OCI-LY7 (cell line): Measurements from ENCODE around the gene ITSN2. TPM values are rescaled to one million over a fixed set of nuclear protein-coding genes. Genes with fewer than 3 reads are reported as not detected.

Source experiments
- BruUV-seq: library from RNA; stranded (reverse); fragments of 400-500 nt; replicated peaks from 2 replicates; lab custom pipeline; 2021; lab: Mats Ljungman, UMichigan
- CTCF ChIA-PET: fragments of 300-600 bp; sonication (Branson Sonifier 250); formaldehyde crosslinking; loops from one replicate; lab custom pipeline; 2022; ENCODE audit warnings: antibody characterized with exemption; ENCODE audit not compliant: unreplicated experiment; lab: Charles Lee
- POLR2A ChIA-PET: fragments of 300-600 bp; sonication (Branson Sonifier 250); formaldehyde crosslinking; loops from one replicate; lab custom pipeline; 2022; ENCODE audit warnings: antibody characterized with exemption; lab: Charles Lee
- DNase-seq: peaks from one replicate; pipeline ENCODE4 v3.0.0-alpha.2; 2015; ENCODE audit warnings: low spot score
- H2AFZ ChIP-seq: fragments of 200-600 bp; sonication (generic), shearing (Covaris generic); 2 replicates; pipeline ENCODE4 v1.6.1; 2014; ENCODE audit warnings: mild to moderate bottlenecking, antibody characterized with exemption, low read length, moderate library complexity
- H3K27ac ChIP-seq: fragments of 200-600 bp; sonication (generic); 2 replicates; pipeline ENCODE4 v1.5.1; 2014; ENCODE audit warnings: mixed run types, low read depth, mild to moderate bottlenecking, moderate library complexity, low read length, inconsistent platforms; ENCODE audit not compliant: poor library complexity, severe bottlenecking
- H3K36me3 ChIP-seq: fragments of 200-600 bp; sonication (generic); 2 replicates; pipeline ENCODE4 v1.6.1; 2014; ENCODE audit warnings: mild to moderate bottlenecking, antibody characterized with exemption, low read length, moderate library complexity, mixed read lengths; ENCODE audit not compliant: insufficient read depth
- H3K4me1 ChIP-seq: fragments of 200-600 bp; sonication (generic); 2 replicates; pipeline ENCODE4 v1.5.1; 2014; ENCODE audit warnings: mild to moderate bottlenecking, low read length; ENCODE audit not compliant: insufficient read depth, poor library complexity, severe bottlenecking
- H3K4me2 ChIP-seq: fragments of 200-600 bp; sonication (generic); 2 replicates; pipeline ENCODE4 v1.6.1; 2014; ENCODE audit warnings: mild to moderate bottlenecking, low read length
- H3K4me3 ChIP-seq: fragments of 200-600 bp; sonication (generic); 2 replicates; pipeline ENCODE4 v1.5.1; 2014; ENCODE audit warnings: mild to moderate bottlenecking, low read depth, low read length; ENCODE audit not compliant: poor library complexity, severe bottlenecking
- H3K79me2 ChIP-seq: fragments of 200-600 bp; sonication (generic); 2 replicates; pipeline ENCODE4 v1.6.1; 2016; ENCODE audit warnings: low read depth, mild to moderate bottlenecking, low read length, moderate library complexity, mixed read lengths; ENCODE audit not compliant: insufficient read depth
- H3K9me2 ChIP-seq: fragments of 200-600 bp; sonication (generic); 2 replicates; pipeline ENCODE4 v1.6.1; 2016; ENCODE audit warnings: mild to moderate bottlenecking, low read length, mixed read lengths; ENCODE audit not compliant: insufficient read depth
- H3K9me3 ChIP-seq: fragments of 200-600 bp; sonication (generic); 2 replicates; pipeline ENCODE4 v1.6.1; 2014; ENCODE audit warnings: mild to moderate bottlenecking, mixed run types, low read length, mixed read lengths
- H4K20me1 ChIP-seq: fragments of 200-600 bp; sonication (generic); 2 replicates; pipeline ENCODE4 v1.6.1; 2014; ENCODE audit warnings: mild to moderate bottlenecking, antibody characterized with exemption, low read length, moderate library complexity, mixed read lengths; ENCODE audit not compliant: insufficient read depth
- CTCF ChIP-seq: fragments of 200-600 bp; sonication (generic); conservative IDR thresholded peaks from 2 replicates; pipeline ENCODE4 v1.5.1; 2014; ENCODE audit warnings: mild to moderate bottlenecking, antibody characterized with exemption, low read length, moderate library complexity, mixed read lengths
- EZH2phosphoT487 ChIP-seq: fragments of 200-600 bp; sonication (generic); IDR thresholded peaks from 2 replicates; pipeline ENCODE4 v1.6.1; 2018; ENCODE audit warnings: low read depth, borderline replicate concordance, mild to moderate bottlenecking, mixed run types, antibody characterized with exemption, low read length, moderate library complexity, mixed read lengths
- intact Hi-C: fragments of 100-400 bp; cut with micrococcal nuclease; formaldehyde crosslinking; loops from one replicate; pipeline ENCODE4 v1.10.0; 2022; ENCODE audit not compliant: unreplicated experiment
- total RNA-seq, 2 experiments: library from RNA; depleted of rRNA in 1 of 2; stranded (reverse); fragments of >200 nt in 1 of 2; shearing (Covaris generic) in 1 of 2; gene quantifications; 2 replicates each; pipeline ENCODE4 v1.2.3, GENCODE V29; 2014 to 2022

The ITSN2 gene
- total RNA-seq, 2 experiments from 2014 or later: 25.4 to 65.7 TPM

GRCh38 chr2:24313744-24314632, 46.3 kb downstream of the ITSN2 start:
- intact Hi-C loops: no loop called here
- H3K27ac ChIP-seq: no peak overlapping the region
- no peak overlapping the region for H3K4me3 ChIP-seq
- CTCF ChIA-PET: no interaction called here
- H3K4me1 ChIP-seq: peaks cover 20% of the 10 kb centered on the region
- H2AFZ ChIP-seq: no peak overlapping the region
- peaks cover 6% of the 10 kb centered on the region; the same call in 1 of the 2 replicates for H3K79me2 ChIP-seq
- H3K9me3 ChIP-seq: no peaks in the 10 kb centered on the region
- no peaks in the 10 kb centered on the region for H4K20me1 ChIP-seq
- no peaks in the 10 kb centered on the region for H3K9me2 ChIP-seq
- BruUV-seq: no TSS peak
- POLR2A ChIA-PET: interaction anchor here (3.6 kb wide), 1 partner anchor 15 kb away, joined by 25 read pairs; no protein-coding TSS in a partner anchor
- H3K36me3 ChIP-seq: peaks cover 29% of the 10 kb centered on the region
- TF ChIP-seq EZH2phosphoT487: no peak
- no peak for TF ChIP-seq CTCF
- DNase-seq: no peak
- H3K4me2 ChIP-seq: peak overlapping the region; percentile 11; the same call in 1 of the 2 replicates

DNA sequence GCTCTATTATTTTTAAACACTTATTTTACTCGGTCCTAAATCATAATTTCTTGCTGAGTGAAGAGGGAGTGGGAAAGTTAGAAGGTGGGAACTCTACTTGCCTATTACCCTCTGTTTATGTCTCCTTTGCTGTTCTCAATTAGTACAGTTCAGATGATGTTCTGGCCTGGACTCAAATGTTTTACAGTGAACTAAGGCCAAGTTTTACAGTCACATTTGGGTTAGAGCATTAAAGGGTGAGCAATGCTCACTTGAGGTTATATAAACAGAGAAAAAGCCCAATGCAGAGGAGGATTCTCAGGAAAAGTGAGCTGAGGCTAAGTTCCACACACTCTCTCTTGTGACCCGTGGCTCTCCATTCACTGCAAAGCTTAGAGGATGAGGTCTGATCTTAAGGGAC, 52.4 kb downstream of the ITSN2 start:
- BruUV-seq: no TSS peak
- Histone ChIP-seq H3K79me2 (no peaks in the 10 kb centered on the region), H3K9me2 (no peaks in the 10 kb centered on the region), H3K4me2 (no peak overlapping the region), H2AFZ (no peak overlapping the region), H4K20me1 (no peaks in the 10 kb centered on the region), H3K36me3 (peaks cover 63% of the 10 kb centered on the region), H3K9me3 (no peaks in the 10 kb centered on the region), H3K4me3 (no peak overlapping the region), H3K4me1 (no peaks in the 10 kb centered on the region), H3K27ac (no peak overlapping the region)
- intact Hi-C loops: no loop called here
- no peak for DNase-seq
- POLR2A ChIA-PET: interaction anchor here (0.6 to 1.0 kb wide), 5 partner anchors 13 to 423 kb away, joined by 3 to 4 read pairs (median 3); no protein-coding TSS in a partner anchor
- CTCF ChIA-PET: no interaction called here
- TF ChIP-seq EZH2phosphoT487 (no peak), CTCF (no peak)

GRCh38 chr2:24304631-24305030, 55.7 kb downstream of the ITSN2 start:
- Histone ChIP-seq H3K79me2 (no peaks in the 10 kb centered on the region), H3K4me1 (no peaks in the 10 kb centered on the region), H3K36me3 (peaks cover 71% of the 10 kb centered on the region), H3K9me3 (no peaks in the 10 kb centered on the region), H3K4me2 (no peak overlapping the region), H4K20me1 (no peaks in the 10 kb centered on the region), H3K4me3 (no peak overlapping the region), H3K9me2 (no peaks in the 10 kb centered on the region), H3K27ac (no peak overlapping the region), H2AFZ (no peak overlapping the region)
- POLR2A ChIA-PET: interaction anchor here (1.2 kb wide), 1 partner anchor 13 kb away, joined by 4 read pairs; no protein-coding TSS in a partner anchor
- DNase-seq: no peak
- TF ChIP-seq EZH2phosphoT487 (no peak), CTCF (no peak)
- no TSS peak for BruUV-seq
- CTCF ChIA-PET: no interaction called here
- intact Hi-C loops: no loop called here
